ENCODE results near the gene MRPL41. TPM values are rescaled to one million over a fixed set of nuclear protein-coding genes. Genes with fewer than 3 reads are reported as not detected.

MRPL41 gene
- total RNA-seq, 1 experiment from 2014 or later: 66.6 TPM

GRCh38 chr9:137570566-137570965 lies 18.9 kb downstream of the MRPL41 start:
- H3K36me3 ChIP-seq (ENCODE audit: insufficient read depth, low read length, poor library complexity, severe bottlenecking): peaks cover 31% of the 10 kb centered on the region
- no peaks in the 10 kb centered on the region for H3K27me3 ChIP-seq (replicated peaks; ENCODE audit: insufficient read depth, low read depth, low read length, poor library complexity)
- H3K9me3 ChIP-seq (ENCODE audit: low read depth, low read length, poor library complexity, severe bottlenecking): no peaks in the 10 kb centered on the region
- POLR2A ChIA-PET (ENCODE audit: low non-redundant PET): no interaction called here
- CTCF ChIA-PET: no interaction called here
- H3K4me3 ChIP-seq (ENCODE audit: low read depth, low read length, poor library complexity, severe bottlenecking): no peak overlapping the region
- intact Hi-C loops (cut with micrococcal nuclease; ENCODE audit: unreplicated experiment): no loop called here
- no peak for DNase-seq (ENCODE audit: low spot score)
- no TSS peak for BruUV-seq (replicated peaks)
- no peaks in the 10 kb centered on the region for H3K4me1 ChIP-seq (ENCODE audit: insufficient read depth, low read length, poor library complexity, severe bottlenecking)
- no peak for TF ChIP-seq EZH2 (IDR thresholded peaks at IDR 0.05; ENCODE audit: borderline replicate concordance, low read depth, low read length, poor library complexity, severe bottlenecking)
- TF ChIP-seq CTCF (conservative IDR thresholded peaks at IDR 0.05; ENCODE audit: low read depth, low read length): no peak
- H3K27ac ChIP-seq (ENCODE audit: low read depth, low read length, poor library complexity, severe bottlenecking): no peak overlapping the region

GRCh38 chr9:137574192-137574591 lies 22.5 kb downstream of the MRPL41 start:
- no peaks in the 10 kb centered on the region for H3K27me3 ChIP-seq (replicated peaks; ENCODE audit: insufficient read depth, low read depth, low read length, poor library complexity)
- no peaks in the 10 kb centered on the region for H3K9me3 ChIP-seq (ENCODE audit: low read depth, low read length, poor library complexity, severe bottlenecking)
- DNase-seq (ENCODE audit: low spot score): no peak
- peaks cover 37% of the 10 kb centered on the region for H3K36me3 ChIP-seq (ENCODE audit: insufficient read depth, low read length, poor library complexity, severe bottlenecking)
- no TSS peak for BruUV-seq (replicated peaks)
- H3K4me3 ChIP-seq (ENCODE audit: low read depth, low read length, poor library complexity, severe bottlenecking): no peak overlapping the region
- TF ChIP-seq EZH2 (IDR thresholded peaks at IDR 0.05; ENCODE audit: borderline replicate concordance, low read depth, low read length, poor library complexity, severe bottlenecking) (no peak), CTCF (conservative IDR thresholded peaks at IDR 0.05; ENCODE audit: low read depth, low read length) (no peak)
- ChIA-PET CTCF (interaction anchor here (0.6 kb wide), 2 partner anchors 480 to 806 kb away, joined by 6 to 10 read pairs; no protein-coding TSS in a partner anchor), POLR2A (ENCODE audit: low non-redundant PET) (interaction anchor here (0.7 kb wide), 1 partner anchor 365 kb away, joined by 3 read pairs; no protein-coding TSS in a partner anchor)
- peaks cover 17% of the 10 kb centered on the region for H3K4me1 ChIP-seq (ENCODE audit: insufficient read depth, low read length, poor library complexity, severe bottlenecking)
- H3K27ac ChIP-seq (ENCODE audit: low read depth, low read length, poor library complexity, severe bottlenecking): no peak overlapping the region
- intact Hi-C loops (cut with micrococcal nuclease; ENCODE audit: unreplicated experiment): no loop called here

GRCh38 chr9:137575364-137575715 lies 23.7 kb downstream of the MRPL41 start:
- no peak overlapping the region for H3K4me3 ChIP-seq (ENCODE audit: low read depth, low read length, poor library complexity, severe bottlenecking)
- H3K9me3 ChIP-seq (ENCODE audit: low read depth, low read length, poor library complexity, severe bottlenecking): no peaks in the 10 kb centered on the region
- H3K36me3 ChIP-seq (ENCODE audit: insufficient read depth, low read length, poor library complexity, severe bottlenecking): peaks cover 36% of the 10 kb centered on the region
- POLR2A ChIA-PET (ENCODE audit: low non-redundant PET): no interaction called here
- TF ChIP-seq EZH2 (IDR thresholded peaks at IDR 0.05; ENCODE audit: borderline replicate concordance, low read depth, low read length, poor library complexity, severe bottlenecking): no peak
- no peak for TF ChIP-seq CTCF (conservative IDR thresholded peaks at IDR 0.05; ENCODE audit: low read depth, low read length)
- H3K27ac ChIP-seq (ENCODE audit: low read depth, low read length, poor library complexity, severe bottlenecking): no peak overlapping the region
- BruUV-seq (replicated peaks): no TSS peak
- no peak for DNase-seq (ENCODE audit: low spot score)
- CTCF ChIA-PET: no interaction called here
- intact Hi-C loops (cut with micrococcal nuclease; ENCODE audit: unreplicated experiment): no loop called here
- peaks cover 20% of the 10 kb centered on the region for H3K4me1 ChIP-seq (ENCODE audit: insufficient read depth, low read length, poor library complexity, severe bottlenecking)
- no peaks in the 10 kb centered on the region for H3K27me3 ChIP-seq (replicated peaks; ENCODE audit: insufficient read depth, low read depth, low read length, poor library complexity)

Data from A673 (cell line).